CD8-positive, alpha-beta memory T cell (primary cell): ENCODE results near the gene CRISPLD2. TPM values are rescaled to one million over a fixed set of nuclear protein-coding genes. Genes with fewer than 3 reads are reported as not detected.
A peak's percentile ranks its signal among the peaks of the same experiment; 100 is the strongest.
"Not testable (repeated sequence)": the region's sequence is repeated elsewhere in the genome, so short reads cannot be mapped to it uniquely, and the experiment has no call there.

Experiments
- CTCF ChIA-PET: fragments of 350-600 bp; sonication (Branson Sonifier 250); formaldehyde crosslinking; loops from one replicate; lab custom pipeline; 2021; ENCODE audit warnings: antibody characterized with exemption; lab: Charles Lee
- POLR2A ChIA-PET: fragments of 350-600 bp; sonication (Branson Sonifier 250); formaldehyde crosslinking; loops from one replicate; lab custom pipeline; 2021; ENCODE audit warnings: antibody characterized with exemption; lab: Charles Lee
- DNase-seq, 5 donors: peaks; one replicate each; pipeline versions ENCODE4 v3.0.0 to v3.0.0-alpha.2; 2020 to 2022; ENCODE audit warnings: mixed read lengths in 1 of 5
- H3K27ac ChIP-seq: one replicate; pipeline ENCODE4 v1.7.0; 2013; ENCODE audit warnings: low read depth, mild to moderate bottlenecking, low read length, moderate library complexity
- H3K27me3 ChIP-seq: 2 replicates; pipeline ENCODE4 v1.7.0; 2013; ENCODE audit warnings: low read length, mild to moderate bottlenecking; ENCODE audit not compliant: insufficient read depth, poor library complexity, severe bottlenecking
- H3K36me3 ChIP-seq: 2 replicates; pipeline ENCODE4 v1.7.0; 2013; ENCODE audit warnings: mild to moderate bottlenecking, low read length, moderate library complexity; ENCODE audit not compliant: insufficient read depth
- H3K4me1 ChIP-seq: 2 replicates; pipeline ENCODE4 v1.7.0; 2013; ENCODE audit warnings: mild to moderate bottlenecking, low read length, moderate library complexity; ENCODE audit not compliant: insufficient read depth
- H3K4me3 ChIP-seq: 2 replicates; pipeline ENCODE4 v1.7.0; 2013; ENCODE audit warnings: mild to moderate bottlenecking, low read length
- H3K9me3 ChIP-seq: 2 replicates; pipeline ENCODE4 v1.7.0; 2013; ENCODE audit warnings: mild to moderate bottlenecking, low read length
- H3K27ac Mint-ChIP-seq, 8 donors: one replicate each; pipeline ENCODE4 v1.8.0; 2020 to 2021; ENCODE audit warnings: mixed read lengths in 8 of 8, mild to moderate bottlenecking in 6 of 8, inconsistent platforms in 3 of 8, moderate library complexity in 3 of 8
- H3K27me3 Mint-ChIP-seq, 2 donors: one replicate each; pipeline ENCODE4 v1.8.0; 2020 to 2021; ENCODE audit warnings: mixed read lengths in 2 of 2, mild to moderate bottlenecking in 1 of 2, moderate library complexity in 1 of 2
- H3K36me3 Mint-ChIP-seq, 3 donors: one replicate each; pipeline ENCODE4 v1.8.0; 2020 to 2021; ENCODE audit warnings: mixed read lengths in 3 of 3, inconsistent platforms in 1 of 3, mild to moderate bottlenecking in 1 of 3
- H3K4me1 Mint-ChIP-seq, 3 donors: one replicate each; pipeline ENCODE4 v1.8.0; 2020 to 2021; ENCODE audit warnings: mixed read lengths in 3 of 3, inconsistent platforms in 1 of 3, mild to moderate bottlenecking in 1 of 3
- H3K4me3 Mint-ChIP-seq, 7 donors: one replicate each; pipeline ENCODE4 v1.8.0; 2020 to 2021; ENCODE audit warnings: mixed read lengths in 7 of 7, mild to moderate bottlenecking in 6 of 7, moderate library complexity in 4 of 7, inconsistent platforms in 2 of 7
- H3K9me3 Mint-ChIP-seq, 5 donors: one replicate each; pipeline ENCODE4 v1.8.0; 2020 to 2022; ENCODE audit warnings: mixed read lengths in 5 of 5, mild to moderate bottlenecking in 3 of 5, moderate library complexity in 2 of 5, inconsistent platforms in 1 of 5
- polyA plus RNA-seq: library from polyadenylated mRNA; unstranded; fragments of 300-500 nt; fragmentation: Illumina TruSeq; gene quantifications from one replicate; pipeline ENCODE4 v1.2.3, GENCODE V29; 2021
- total RNA-seq, 2 experiments: library from RNA; stranded (reverse); gene quantifications; one replicate each; pipeline ENCODE4 v1.2.3, GENCODE V29; 2021

The CRISPLD2 gene
- total and polyA plus RNA-seq, 3 experiments from 2014 or later = 0.04 to 0.05 TPM; not detected in 1

GRCh38 chr16:84855435-84856202 is 35.8 kb downstream of the CRISPLD2 start:
- H3K4me1 Mint-ChIP-seq, H3K27ac Mint-ChIP-seq, H3K27me3 ChIP-seq, CTCF ChIA-PET, H3K36me3 Mint-ChIP-seq, H3K4me1 ChIP-seq, POLR2A ChIA-PET, H3K36me3 ChIP-seq, H3K27ac ChIP-seq, H3K4me3 Mint-ChIP-seq, H3K4me3 ChIP-seq, H3K9me3 ChIP-seq, DNase-seq: not testable (repeated sequence)
- peaks cover 7 to 25% of the 10 kb centered on the region in 2 donors for H3K27me3 Mint-ChIP-seq
- H3K9me3 Mint-ChIP-seq = peaks cover 2 to 14% (median 6%) of the 10 kb centered on the region in 5 donors

GRCh38 chr16:84856203-84856581 is 36.4 kb downstream of the CRISPLD2 start:
- Mint-ChIP-seq H3K9me3 (peaks cover 2 to 15% (median 8%) of the 10 kb centered on the region in 5 donors), H3K27me3 (peaks cover 9 to 19% of the 10 kb centered on the region in 2 donors)
- H3K4me3 Mint-ChIP-seq, CTCF ChIA-PET, H3K4me1 Mint-ChIP-seq, H3K36me3 Mint-ChIP-seq, POLR2A ChIA-PET, H3K36me3 ChIP-seq, DNase-seq, H3K4me3 ChIP-seq, H3K9me3 ChIP-seq, H3K27ac Mint-ChIP-seq, H3K27me3 ChIP-seq, H3K27ac ChIP-seq, H3K4me1 ChIP-seq: not testable (repeated sequence)

GRCh38 chr16:84856811-84857210 is 37.0 kb downstream of the CRISPLD2 start:
- CTCF ChIA-PET, H3K27ac Mint-ChIP-seq: not testable (repeated sequence)

GRCh38 chr16:84859681-84860080 is 39.9 kb downstream of the CRISPLD2 start:
- no peaks in the 10 kb centered on the region for H3K27me3 ChIP-seq
- ChIA-PET POLR2A (no interaction called here), CTCF (no interaction called here)
- H3K9me3 ChIP-seq = no peaks in the 10 kb centered on the region
- H3K4me1 Mint-ChIP-seq = no peaks in the 10 kb centered on the region
- no peak for DNase-seq
- no peak overlapping the region for H3K27ac ChIP-seq
- peaks cover 2 to 15% (median 8%) of the 10 kb centered on the region in 5 donors for H3K9me3 Mint-ChIP-seq
- no peaks in the 10 kb centered on the region for H3K4me1 ChIP-seq
- H3K36me3 ChIP-seq = no peaks in the 10 kb centered on the region
- H3K4me3 Mint-ChIP-seq = no peak overlapping the region
- peaks cover 0 to 3% (median 0%) of the 10 kb centered on the region in 3 donors for H3K36me3 Mint-ChIP-seq
- H3K27ac Mint-ChIP-seq = no peak overlapping the region
- H3K27me3 Mint-ChIP-seq = peaks cover 17 to 20% of the 10 kb centered on the region in 2 donors
- H3K4me3 ChIP-seq = no peak overlapping the region

More at GRCh38 chr16:84856811-84857210, 37.0 kb downstream of the CRISPLD2 start:
- H3K27me3 ChIP-seq, H3K27ac ChIP-seq, H3K36me3 Mint-ChIP-seq, H3K4me1 Mint-ChIP-seq, DNase-seq, H3K36me3 ChIP-seq, H3K4me3 Mint-ChIP-seq, H3K9me3 ChIP-seq, POLR2A ChIA-PET, H3K4me3 ChIP-seq, H3K4me1 ChIP-seq: not testable (repeated sequence)
- peaks cover 2 to 15% (median 8%) of the 10 kb centered on the region in 5 donors for H3K9me3 Mint-ChIP-seq
- H3K27me3 Mint-ChIP-seq = peaks cover 10 to 21% of the 10 kb centered on the region in 2 donors

- Mint-ChIP-seq H3K36me3 (peaks cover 0 to 3% (median 0%) of the 10 kb centered on the region in 3 donors), H3K27me3 (peaks cover 17 to 18% of the 10 kb centered on the region in 2 donors), H3K4me1 (no peaks in the 10 kb centered on the region), H3K4me3 (no peak overlapping the region), H3K9me3 (peaks cover 2 to 15% (median 8%) of the 10 kb centered on the region in 5 donors), H3K27ac (no peak overlapping the region)
- Histone ChIP-seq H3K27ac (no peak overlapping the region), H3K36me3 (no peaks in the 10 kb centered on the region), H3K4me3 (no peak overlapping the region), H3K27me3 (no peaks in the 10 kb centered on the region), H3K4me1 (no peaks in the 10 kb centered on the region), H3K9me3 (no peaks in the 10 kb centered on the region)
- POLR2A ChIA-PET = no interaction called here
- CTCF ChIA-PET = no interaction called here
- no peak for DNase-seq
Measured at GRCh38 chr16:84860383-84860782, 40.6 kb downstream of the CRISPLD2 start.

- Mint-ChIP-seq H3K4me1 (no peaks in the 10 kb centered on the region), H3K4me3 (no peak overlapping the region), H3K27me3 (peaks cover 20 to 23% of the 10 kb centered on the region in 2 donors), H3K27ac (no peak overlapping the region), H3K9me3 (peaks cover 2 to 15% (median 8%) of the 10 kb centered on the region in 5 donors), H3K36me3 (peaks cover 0 to 3% (median 0%) of the 10 kb centered on the region in 3 donors)
- DNase-seq = no peak
- H3K4me1 ChIP-seq = no peaks in the 10 kb centered on the region
- no peak overlapping the region for H3K27ac ChIP-seq
- no peak overlapping the region for H3K4me3 ChIP-seq
- H3K36me3 ChIP-seq = no peaks in the 10 kb centered on the region
- POLR2A ChIA-PET = no interaction called here
- H3K27me3 ChIP-seq = no peaks in the 10 kb centered on the region
- CTCF ChIA-PET = no interaction called here
- H3K9me3 ChIP-seq = no peaks in the 10 kb centered on the region
Measured at GRCh38 chr16:84861671-84862070, 41.9 kb downstream of the CRISPLD2 start.

- DNase-seq = no peak
- Mint-ChIP-seq H3K4me1 (no peaks in the 10 kb centered on the region), H3K27me3 (peaks cover 27 to 28% of the 10 kb centered on the region in 2 donors), H3K9me3 (peaks cover 2 to 15% (median 8%) of the 10 kb centered on the region in 5 donors), H3K36me3 (peaks cover 0 to 3% (median 0%) of the 10 kb centered on the region in 3 donors), H3K4me3 (no peak overlapping the region), H3K27ac (peak overlapping the region in 1 of 8 donors; percentile 66)
- ChIA-PET POLR2A (no interaction called here), CTCF (interaction anchor here (0.6 kb wide), 1 partner anchor 12 kb away, joined by 3 read pairs; no protein-coding TSS in a partner anchor)
- H3K4me1 ChIP-seq = no peaks in the 10 kb centered on the region
- H3K4me3 ChIP-seq = no peak overlapping the region
- H3K9me3 ChIP-seq = no peaks in the 10 kb centered on the region
- H3K27ac ChIP-seq = no peak overlapping the region
- H3K36me3 ChIP-seq = no peaks in the 10 kb centered on the region
- no peaks in the 10 kb centered on the region for H3K27me3 ChIP-seq
Measured at GRCh38 chr16:84862804-84863480, 43.2 kb downstream of the CRISPLD2 start.

- Histone ChIP-seq H3K27ac (no peak overlapping the region), H3K4me1 (no peaks in the 10 kb centered on the region), H3K27me3 (no peaks in the 10 kb centered on the region), H3K9me3 (no peaks in the 10 kb centered on the region), H3K4me3 (no peak overlapping the region), H3K36me3 (no peaks in the 10 kb centered on the region)
- ChIA-PET POLR2A (no interaction called here), CTCF (no interaction called here)
- H3K4me1 Mint-ChIP-seq = no peaks in the 10 kb centered on the region
- no peak for DNase-seq
- peaks cover 2 to 15% (median 8%) of the 10 kb centered on the region in 5 donors for H3K9me3 Mint-ChIP-seq
- H3K27me3 Mint-ChIP-seq = peaks cover 31 to 32% of the 10 kb centered on the region in 2 donors
- no peak overlapping the region for H3K4me3 Mint-ChIP-seq
- H3K36me3 Mint-ChIP-seq = peaks cover 0 to 3% (median 0%) of the 10 kb centered on the region in 3 donors
- no peak overlapping the region for H3K27ac Mint-ChIP-seq
Measured at GRCh38 chr16:84863481-84863814, 43.7 kb downstream of the CRISPLD2 start.
